Measurements from ENCODE around the gene C16orf89.

The C16orf89 gene

DNA sequence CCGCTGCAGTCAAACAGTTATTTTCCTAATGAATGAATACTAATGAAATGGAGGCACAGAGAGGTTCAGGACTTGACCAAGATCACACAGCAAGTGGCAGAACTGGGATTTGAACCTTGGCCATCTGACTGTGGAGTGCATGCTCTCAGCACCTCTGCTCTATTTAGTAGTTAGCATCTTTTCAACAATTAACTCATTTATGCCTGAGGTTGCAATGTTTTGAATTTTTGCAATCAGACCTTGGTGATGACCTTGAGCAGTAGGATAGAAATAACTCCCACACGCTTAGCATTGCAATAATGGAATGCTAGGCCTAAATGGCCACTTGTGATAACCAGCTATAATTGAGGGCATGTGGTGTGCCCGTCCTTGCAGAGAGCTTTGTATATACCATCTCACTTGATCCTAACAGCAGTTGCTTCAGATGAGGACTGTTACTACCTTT, 63.0 kb downstream of the C16orf89 start:
- no peak for DNase-seq

DNA sequence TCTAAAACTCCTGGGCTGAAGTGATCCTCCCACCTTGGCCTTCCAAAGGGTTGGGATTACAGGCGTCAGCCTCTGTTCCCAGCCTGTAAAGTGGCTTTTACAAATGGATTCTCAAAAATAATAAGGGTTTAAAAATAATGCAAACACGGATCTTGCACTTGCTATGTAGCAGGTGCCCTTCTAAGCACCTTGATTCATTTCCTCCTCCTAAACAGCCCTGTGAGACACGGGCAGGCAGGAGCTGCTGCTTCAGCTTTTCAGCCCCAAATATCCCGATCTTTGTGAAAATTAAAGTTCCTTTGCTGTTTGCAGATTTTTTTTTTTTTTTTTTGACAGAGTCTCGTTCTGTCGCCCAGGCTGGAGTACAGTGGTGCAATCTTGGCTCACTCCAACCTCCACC, 63.8 kb downstream of the C16orf89 start:
- no peak for DNase-seq

DNA sequence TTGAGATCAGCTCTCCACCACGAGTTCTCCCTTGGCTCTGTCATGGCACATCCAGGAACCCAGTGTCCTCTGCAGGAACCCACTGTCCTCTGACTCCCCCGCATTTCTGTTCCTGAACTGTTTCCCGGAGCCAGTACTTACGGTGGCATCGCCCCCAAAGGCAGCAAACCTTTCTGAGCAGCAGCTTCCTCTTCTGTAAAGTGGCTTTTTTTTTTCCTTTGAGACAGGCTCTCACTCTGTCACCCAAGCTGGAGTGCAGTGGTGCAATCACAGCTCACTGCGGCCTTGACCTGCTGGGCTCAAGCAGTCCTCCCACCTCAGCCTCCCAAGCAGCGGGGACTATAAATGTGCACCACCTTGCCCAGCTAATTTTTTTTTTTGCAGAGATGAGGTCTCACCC, 64.2 kb downstream of the C16orf89 start:
- no peak for DNase-seq

DNA sequence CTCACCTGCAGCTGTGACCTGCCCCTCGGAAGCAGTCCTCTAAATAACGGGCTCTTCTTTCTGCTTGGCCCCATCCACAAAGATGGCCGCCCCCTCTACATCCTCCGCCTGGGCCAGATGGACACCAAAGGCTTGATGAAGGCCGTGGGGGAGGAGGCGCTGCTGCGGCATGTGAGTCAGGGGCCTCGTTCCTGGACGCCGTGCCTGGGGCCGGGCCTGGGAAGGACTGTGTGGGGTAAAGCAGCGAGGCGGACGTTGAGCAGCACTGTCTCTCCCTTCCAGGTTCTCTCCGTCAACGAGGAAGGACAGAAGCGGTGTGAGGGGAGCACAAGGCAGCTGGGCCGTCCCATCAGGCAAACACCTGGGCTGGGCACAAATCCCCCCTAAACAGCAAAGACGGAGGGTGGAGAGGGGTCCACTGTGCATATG, 65.2 kb downstream of the C16orf89 start:
- DNase-seq: no peak

DNA sequence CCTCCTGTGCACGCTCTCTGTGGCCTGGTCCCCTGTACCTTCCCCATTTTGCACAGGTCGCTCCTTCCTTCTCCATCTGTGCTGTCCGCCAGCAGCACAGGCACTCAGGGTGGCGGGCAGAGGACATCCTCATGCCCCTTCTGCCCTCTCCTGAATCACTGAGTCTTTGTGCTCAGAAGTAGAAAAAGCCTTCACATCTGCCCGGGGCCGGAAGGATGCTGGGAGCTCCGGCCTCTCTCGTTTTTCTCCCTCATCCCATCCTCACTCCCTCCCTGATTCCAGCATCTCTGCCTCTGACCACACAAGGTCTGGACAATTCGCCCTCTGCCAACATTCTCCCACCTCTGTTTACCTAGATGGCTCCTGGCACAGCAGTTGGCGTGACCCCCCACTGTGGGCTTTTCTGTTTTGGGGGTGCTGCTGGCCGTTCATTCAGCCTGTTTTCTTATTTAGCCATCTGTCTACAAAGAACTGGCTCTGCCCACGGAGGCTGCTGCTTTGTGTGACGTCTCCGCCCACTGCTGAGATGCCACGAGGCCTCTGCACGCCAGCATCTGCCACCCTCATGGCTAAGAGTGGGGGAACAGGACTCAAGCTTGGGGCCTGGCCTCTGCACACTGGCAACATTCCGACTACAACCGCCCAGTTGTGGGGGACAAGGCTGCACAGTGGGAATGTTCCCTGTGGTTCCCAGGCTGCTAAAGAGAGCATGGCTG, 70.9 kb downstream of the C16orf89 start:
- DNase-seq: no peak

Measured in CD4-positive, alpha-beta T cell treated with Interleukin-17A for 4 hours (primary cell).